GM10266 (cell line): ENCODE measurements around the gene ELFN1.

Source experiments
- DNase-seq: peaks from one replicate; pipeline ENCODE4 v3.0.0; 2012; ENCODE audit errors: extremely low spot score
- CTCF ChIP-seq: IDR thresholded peaks from 2 replicates; pipeline ENCODE4 v1.5.1; 2012; ENCODE audit warnings: mild to moderate bottlenecking, low read depth; ENCODE audit not compliant: control insufficient read depth, insufficient read depth; ENCODE audit errors: missing control alignments

The ELFN1 gene

GRCh38 chr7:1727079-1727478 is 57.0 kb downstream of the ELFN1 start:
- no peak for TF ChIP-seq CTCF
- DNase-seq = no peak

- TF ChIP-seq CTCF = no peak
- DNase-seq = no peak
These were observed 57.9 kb downstream of the ELFN1 start for GRCh38 chr7:1727812-1728570.

GRCh38 chr7:1729183-1729582 is 59.1 kb downstream of the ELFN1 start:
- DNase-seq = no peak
- no peak for TF ChIP-seq CTCF

- no peak for TF ChIP-seq CTCF
- no peak for DNase-seq
These were observed 59.7 kb downstream of the ELFN1 start for GRCh38 chr7:1729773-1730172.

GRCh38 chr7:1732072-1732471 is 62.0 kb downstream of the ELFN1 start:
- DNase-seq = no peak
- no peak for TF ChIP-seq CTCF

GRCh38 chr7:1732645-1733044 is 62.6 kb downstream of the ELFN1 start:
- no peak for TF ChIP-seq CTCF
- no peak for DNase-seq

GRCh38 chr7:1733206-1733907 is 63.3 kb downstream of the ELFN1 start:
- DNase-seq = no peak

More at GRCh38 chr7:1733206-1733907, 63.3 kb downstream of the ELFN1 start:
- no peak for TF ChIP-seq CTCF
